NCI-H524 treated with DMSO at 0.1 percent for 48 hours (cell line): ENCODE results near the gene WDR62.
A peak's percentile ranks its signal among the peaks of the same experiment; 100 is the strongest.
"Not testable (repeated sequence)": the region's sequence is repeated elsewhere in the genome, so short reads cannot be mapped to it uniquely, and the experiment has no call there.

Experiments used
- DNase-seq: peaks from one replicate; lab custom pipeline; 2025; lab: John Stamatoyannopoulos, UW

The WDR62 gene

DNA sequence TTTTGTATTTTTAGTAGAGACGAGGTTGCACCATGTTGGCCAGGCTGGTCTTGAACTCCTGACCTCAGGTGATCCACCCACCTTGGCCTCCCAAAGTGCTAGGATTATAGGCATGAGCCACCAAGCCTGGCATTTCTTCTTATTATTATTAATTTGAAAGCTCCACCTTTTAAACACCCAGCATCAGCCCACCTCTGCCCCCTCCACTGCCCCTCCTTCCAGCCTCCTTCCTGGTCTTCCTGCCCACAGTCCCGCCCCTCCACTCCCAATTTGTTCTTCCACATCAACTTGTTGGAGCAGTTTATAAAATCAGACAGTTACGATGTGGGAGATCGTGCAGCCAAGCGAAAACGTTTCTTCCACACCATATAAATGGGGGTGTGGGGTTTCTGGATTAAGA is 14.2 kb upstream of the WDR62 start:
- no peak for DNase-seq

DNA sequence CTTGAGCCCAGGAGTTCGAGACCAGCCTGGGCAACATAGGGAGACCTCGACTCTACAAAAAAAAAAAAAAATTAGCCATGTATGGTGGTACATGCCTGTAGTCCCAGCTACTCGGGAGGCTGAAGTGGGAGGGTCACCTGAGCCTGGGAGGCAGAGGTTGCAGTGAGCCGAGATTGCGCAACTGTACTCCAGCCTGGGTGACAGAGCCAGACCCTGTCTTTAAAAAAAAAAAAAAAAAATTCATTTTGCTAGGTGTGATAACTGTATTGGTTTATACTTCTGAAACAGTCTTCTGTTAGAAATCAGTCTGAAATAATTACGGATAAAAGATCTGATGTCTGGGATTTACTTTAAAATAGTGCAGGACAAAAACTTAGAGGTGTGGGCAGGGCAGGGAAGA is 13.6 kb upstream of the WDR62 start:
- not testable (repeated sequence) for DNase-seq

DNA sequence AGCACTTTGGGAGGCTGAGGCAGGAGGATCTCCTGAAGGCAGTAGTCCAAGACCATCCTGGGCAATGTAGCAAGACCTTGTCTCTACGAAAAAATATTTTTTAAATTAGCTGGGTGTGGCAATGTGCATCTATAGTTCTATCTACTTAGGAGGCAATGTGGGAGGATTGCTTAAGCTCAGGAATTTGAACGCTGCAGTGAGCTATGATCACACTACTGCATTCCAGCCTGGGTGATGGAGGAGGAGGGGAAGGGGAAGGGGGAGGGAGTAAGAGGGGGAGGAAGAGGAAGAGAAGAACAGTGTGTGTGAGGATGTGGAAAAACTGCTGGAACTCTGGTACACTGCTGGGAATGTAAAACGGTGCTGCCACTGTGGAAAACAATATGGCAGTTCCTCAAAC is 12.9 kb upstream of the WDR62 start:
- DNase-seq: no peak

DNA sequence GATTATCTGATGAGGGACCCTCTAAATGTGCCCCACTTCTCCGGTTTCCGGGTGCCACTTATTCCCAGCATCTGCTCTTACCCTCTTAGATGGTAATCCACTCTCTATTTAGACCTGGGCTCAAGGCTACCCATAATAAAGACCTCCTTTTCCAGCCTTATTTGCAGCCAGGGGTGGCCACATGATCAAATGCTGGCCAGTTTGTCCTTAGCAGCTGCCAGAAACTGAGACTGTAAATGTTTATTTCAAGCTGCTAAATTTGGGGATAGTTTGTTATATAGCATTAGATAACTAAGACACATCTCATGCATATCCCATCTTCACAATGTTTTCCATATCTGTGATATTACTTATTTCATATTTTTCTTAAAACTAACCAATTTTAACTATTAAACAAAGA is 10.7 kb upstream of the WDR62 start:
- DNase-seq: no peak

DNA sequence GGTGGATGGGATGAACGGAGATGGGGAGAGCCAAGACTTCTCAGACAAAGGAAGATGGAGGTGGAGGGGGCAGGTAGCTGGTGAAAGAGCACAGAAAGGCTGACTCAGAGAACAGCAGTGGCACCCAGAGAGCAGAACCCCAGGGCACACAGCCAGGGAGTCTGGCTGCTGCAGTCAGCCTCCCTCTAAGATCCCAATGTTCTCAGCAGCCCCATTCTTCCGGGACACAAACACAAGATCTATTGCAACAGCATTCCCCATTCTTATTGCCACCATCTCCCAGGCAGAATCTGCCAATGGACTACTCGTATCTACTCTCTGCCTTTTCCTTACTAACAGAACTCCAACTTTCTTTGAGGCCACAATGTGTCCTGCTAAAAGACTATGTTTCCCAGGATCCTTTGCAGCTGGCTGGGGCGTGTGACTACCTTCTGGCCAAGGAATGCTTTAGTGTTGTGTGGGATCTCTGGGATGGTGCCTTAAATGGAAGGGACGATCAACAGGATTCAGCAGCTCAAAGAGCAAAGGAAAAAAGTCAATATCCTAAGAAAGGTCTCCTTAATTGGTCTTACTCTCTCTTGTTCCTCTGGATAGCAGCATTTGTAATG is 8.2 kb upstream of the WDR62 start:
- DNase-seq: no peak

DNA sequence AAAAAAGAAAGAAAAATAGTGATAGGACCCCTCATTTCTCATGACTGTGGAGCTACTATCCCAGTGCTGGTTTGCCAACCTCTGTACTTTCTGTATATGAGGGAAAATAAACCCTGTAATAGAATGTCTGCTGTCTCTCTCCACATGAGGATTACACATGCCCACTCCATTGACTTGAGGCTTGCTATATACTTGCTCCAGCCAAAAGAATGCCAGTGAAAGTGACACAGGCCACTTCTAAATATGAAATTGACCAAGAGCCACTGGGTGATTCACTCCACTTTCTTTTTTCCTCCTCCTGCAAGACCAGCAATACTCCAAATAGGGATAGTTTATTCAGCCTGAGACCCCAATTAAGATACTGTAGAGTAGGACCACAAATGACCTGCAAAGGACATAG is 6.9 kb upstream of the WDR62 start:
- DNase-seq: no peak

DNA sequence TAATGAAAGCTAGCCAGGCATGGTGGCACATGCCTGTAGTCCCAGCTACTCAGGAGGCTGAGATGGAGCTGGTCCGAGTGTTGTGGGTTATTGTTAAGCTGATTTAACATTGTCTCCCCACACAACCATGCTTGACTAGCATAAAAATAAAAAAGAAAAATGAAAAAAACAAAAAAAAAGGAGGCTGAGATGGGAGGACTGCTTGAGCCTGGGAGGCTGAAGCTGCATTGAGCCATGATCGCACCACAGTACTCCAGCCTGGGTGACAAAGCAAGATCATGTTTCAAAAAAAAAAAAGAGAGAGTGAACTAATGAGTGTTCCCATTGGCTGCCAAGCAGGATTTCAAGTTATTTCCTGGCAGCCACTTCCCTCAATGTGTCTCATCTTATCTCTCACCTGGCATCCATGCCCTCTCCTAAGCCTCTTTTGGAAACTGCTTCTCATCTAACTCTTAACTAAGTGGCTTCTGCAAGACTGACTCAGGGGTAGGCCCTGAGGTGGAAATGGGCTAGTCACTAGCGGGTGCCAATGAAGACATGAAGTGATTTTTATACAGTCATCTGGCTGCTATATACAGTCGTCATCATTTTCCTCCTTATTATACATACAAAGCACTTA is 5.5 kb upstream of the WDR62 start:
- DNase-seq: no peak

DNA sequence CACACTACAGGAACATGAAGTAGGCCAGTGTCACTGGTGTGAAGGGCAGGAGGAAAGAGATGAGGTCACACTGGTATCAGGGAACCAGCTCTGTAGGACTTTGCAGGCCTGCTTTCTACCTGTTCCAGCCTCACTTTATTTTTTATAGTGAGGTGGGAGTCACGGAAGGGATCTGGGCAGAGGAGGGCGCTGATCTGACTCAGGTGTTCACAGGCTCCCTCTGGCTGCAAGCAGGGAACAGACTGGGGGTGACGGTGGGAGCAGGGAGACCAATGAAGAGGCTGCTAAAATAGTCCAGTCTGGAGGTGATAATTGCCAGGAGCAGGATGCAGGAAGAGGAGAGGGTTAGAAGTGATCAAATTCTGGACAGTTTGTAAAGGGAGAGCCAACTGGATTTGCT is 3.5 kb upstream of the WDR62 start:
- DNase-seq: no peak

DNA sequence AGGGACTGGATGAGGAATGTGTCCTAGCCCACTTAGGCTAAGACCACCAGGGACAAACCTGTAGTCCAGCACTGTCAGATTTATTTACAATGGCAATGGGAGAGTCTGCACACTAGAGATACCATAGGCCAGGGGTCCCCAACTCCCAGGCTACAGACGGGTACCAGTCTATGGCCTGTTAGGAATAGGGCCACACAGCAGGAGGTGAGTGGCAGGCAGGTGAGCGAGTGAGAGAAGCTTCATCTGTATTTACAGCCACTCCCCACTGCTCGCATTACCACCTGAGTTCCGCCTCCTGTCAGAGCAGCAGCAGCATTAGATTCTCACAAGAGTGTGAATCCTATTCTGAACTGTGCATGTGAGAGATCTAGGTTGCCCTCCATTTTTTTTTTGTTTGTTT is 3.1 kb upstream of the WDR62 start:
- DNase-seq: no peak

DNA sequence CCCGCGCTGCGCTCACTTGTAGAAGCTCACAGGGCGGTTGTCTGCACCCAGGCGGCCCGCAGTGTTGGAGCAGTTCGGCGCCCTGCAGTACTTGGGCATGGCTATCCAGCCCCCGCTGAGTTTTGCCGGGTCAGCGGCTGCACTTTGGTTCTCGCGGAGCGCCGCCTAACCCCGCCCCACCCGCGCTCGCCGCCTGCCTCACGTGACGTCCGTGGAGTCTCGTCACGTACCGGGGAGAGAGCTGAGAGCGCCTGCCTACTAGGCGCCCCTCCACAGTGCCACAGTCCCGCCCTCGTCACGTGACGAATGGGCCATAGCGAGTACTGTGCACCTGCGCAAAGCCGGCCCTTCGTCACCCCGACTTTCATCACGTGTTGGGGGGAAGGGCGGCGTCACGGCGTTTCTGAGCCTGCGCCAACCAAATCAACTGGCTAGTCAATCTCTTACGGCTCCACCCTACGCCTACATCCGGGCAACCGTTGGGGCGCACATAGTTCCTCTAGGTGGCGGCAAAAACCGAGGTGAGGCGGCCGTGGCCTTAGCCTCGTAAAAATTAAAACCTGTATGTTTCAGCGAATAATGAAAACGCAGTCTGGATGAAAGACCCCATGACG is 471 bp upstream of the WDR62 start, which contains the start of gene THAP8:
Gene THAP8 (minus strand): TSS at position 167 of the 614 bp plus-strand sequence. CDS start 68 bp downstream, at position 99.
- DNase-seq: peak; percentile 98

DNA sequence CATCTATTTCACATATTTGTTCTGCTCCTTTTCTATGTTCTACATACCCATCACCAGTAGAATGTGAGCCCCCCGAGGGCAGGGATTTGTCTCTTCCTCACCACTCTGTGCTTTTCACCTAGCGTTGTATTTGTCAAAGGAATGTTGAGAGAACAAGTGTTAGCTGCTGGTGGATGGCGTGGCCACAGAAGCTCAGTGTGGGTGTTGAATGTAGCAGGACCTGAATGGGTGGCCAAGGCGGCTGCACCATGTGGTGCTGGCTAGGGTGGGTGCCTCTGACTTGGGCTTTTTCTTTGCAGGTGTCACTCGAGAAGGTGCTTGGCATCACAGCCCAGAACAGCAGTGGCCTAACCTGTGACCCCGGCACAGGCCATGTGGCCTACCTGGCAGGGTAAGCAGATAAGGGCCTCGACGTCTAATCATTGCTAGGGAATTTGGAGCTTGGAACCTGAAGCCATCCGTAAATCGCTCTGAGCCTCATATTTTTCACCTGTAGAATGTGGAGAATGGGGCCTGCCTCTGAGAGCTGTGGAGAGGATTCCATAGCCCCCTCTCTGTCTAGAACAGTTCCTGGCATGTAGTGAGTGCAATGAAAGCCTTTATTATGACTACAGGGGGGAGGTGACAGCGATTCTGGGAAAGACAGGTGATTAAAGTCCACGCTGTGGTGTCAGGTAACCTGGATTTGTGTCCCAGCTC is 3.9 kb downstream of the WDR62 start:
- DNase-seq: no peak

DNA sequence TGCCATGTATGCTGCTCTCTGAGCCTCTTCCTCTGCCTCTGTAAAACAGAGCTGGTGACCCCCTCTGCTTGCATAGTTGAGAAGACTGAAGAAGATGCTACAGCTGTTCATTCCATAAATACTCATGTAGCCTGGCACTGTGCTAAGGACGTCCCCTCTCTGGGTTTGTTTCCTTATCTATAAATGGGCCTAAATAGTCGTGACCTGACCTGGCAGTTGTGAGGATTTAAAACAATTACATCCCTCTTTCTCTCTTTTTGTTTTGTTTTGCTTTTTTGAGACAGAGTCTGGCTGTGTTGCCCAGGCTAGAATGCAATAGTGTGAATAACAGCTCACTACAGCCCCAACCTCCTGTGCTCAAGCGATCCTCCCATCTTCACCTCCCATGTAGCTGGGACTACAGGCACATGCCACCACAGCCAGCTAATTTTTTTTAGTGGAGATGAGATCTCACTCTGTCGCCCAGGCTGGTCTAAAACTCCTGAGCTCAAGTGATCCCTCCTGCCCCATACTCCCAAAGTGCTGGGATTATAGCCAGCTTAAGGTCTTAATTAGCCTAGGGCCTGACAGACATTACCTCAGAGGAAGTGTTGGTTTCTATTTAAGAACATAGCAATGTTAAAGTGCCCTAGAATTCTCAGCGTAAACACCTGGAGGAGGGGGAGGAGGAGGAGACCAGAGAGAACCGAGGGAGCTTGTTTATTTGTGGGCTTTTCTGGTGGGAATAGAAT is 4.6 kb downstream of the WDR62 start:
- no peak for DNase-seq

DNA sequence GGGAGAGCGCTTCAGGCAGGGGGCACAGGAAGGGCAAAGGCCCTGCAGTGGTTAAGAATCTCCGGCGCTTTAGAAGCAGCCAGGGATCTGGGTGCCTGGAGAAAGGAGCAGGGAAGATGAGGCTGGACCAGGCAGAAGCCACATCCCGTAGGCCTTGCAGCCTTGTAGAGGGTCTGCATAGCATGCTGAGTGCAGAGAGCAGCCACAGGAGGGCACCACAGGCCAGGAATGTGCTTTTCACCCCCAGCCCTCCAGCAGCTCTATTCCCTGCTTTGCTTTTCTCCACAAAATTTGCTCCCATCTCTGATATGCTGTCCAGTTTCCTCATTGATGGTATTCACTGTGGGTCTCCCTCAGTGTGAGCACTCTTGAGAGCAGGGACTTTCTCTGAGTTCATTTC is 5.7 kb downstream of the WDR62 start:
- no peak for DNase-seq

DNA sequence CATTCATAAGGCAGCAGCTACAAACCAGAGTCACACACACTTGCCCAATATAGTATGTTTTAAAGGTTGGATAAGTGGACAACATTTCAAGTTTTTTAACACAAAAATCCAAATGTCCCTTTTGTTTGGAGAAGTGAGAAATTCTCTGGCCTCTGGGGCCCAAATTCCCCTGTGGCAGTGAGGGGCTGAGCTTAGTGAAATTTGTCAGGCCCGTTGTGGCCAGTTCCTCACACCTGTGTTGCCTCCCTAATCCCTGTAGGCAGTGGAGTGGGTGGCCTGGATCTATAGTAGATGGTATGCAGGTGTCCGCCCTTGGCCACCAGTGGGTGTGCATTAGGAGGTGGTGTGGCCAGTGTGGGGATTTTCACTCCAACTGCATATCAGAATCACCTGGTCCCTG is 6.7 kb downstream of the WDR62 start:
- no peak for DNase-seq

DNA sequence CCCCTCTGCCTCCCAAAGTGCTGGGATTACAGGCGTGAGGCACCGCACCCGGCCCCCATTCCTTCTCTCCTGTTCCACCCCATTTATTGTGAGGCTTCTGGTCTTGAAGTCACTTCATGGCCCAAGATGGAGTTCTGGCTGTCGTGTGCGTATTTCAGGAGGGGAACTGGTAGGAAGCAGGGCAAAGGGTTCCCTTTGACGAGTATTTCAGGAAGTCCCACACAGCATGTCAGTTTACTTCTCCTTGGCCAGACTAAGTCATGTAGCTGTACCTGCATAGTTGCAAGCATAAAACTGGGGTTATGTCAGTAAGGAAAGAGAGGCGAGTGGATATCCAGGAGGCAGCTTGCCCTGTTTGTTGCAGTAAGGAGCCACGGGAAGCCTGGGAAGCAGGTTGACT is 10.1 kb downstream of the WDR62 start:
- no peak for DNase-seq

DNA sequence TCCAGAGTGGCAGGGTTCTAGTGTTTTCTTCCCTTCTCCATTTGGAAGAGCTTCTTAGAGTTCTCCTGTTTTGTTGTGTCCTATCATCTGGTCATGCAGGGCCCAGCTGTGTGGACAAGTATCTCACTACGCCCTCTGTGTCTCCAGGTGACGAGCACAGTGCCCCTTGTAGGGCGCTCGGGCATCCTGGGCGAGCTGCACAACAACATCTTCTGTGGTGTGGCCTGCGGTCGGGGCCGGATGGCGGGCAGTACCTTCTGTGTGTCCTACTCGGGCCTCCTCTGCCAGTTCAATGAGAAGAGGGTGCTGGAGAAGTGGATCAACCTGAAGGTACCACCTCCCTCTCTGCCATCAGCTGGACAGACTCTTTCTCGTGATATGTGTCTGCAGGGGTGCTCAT is 13.0 kb downstream of the WDR62 start:
- no peak for DNase-seq

DNA sequence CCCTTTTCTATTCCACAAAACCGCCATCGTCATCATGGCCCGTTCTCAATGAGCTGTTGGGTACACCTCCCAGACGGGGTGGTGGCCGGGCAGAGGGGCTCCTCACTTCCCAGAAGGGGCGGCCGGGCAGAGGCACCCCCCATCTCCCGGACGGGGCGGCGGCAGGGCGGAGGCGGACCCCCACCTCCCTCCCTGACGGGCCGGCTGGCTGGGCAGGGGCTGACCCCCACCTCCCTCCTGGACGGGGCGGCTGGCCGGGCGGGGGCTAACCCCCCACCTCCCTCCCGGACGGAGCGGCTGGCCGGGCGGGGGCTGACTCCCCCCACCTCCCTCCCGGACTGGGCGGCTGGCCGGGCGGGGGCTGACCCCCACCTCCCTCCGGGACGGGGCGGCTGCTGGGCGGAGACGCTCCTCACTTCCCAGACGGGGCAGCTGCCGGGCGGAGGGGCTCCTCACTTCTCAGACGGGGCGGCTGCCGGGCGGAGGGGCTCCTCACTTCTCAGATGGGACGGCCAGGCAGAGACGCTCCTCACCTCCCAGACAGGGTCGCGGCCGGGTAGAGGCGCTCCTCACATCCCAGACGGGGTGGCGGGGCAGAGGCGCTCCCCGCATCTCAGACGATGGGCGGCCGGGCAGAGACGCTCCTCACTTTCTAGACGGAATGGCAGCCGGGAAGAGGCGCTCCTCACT is 14.3 kb downstream of the WDR62 start:
- not testable (repeated sequence) for DNase-seq

DNA sequence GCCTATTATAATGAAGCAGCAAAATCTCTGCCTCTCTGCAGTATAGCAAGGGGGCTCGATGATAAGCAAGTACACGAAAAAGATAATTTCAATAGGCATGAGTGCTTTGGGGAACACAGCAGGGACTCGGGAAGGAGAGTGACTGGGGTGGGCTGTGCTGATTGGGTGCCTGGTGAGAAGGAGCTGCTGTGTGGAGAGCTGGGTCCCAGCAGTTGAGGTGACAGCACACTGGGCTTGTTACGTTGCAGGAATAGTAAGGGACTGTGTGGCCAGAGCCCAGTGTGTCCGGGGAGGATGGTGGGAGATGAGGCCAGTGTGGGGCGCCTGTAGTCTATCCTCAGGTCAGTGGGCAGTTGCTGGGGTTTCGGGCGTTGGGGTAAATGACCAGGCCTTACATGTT is 17.4 kb downstream of the WDR62 start:
- no peak for DNase-seq

DNA sequence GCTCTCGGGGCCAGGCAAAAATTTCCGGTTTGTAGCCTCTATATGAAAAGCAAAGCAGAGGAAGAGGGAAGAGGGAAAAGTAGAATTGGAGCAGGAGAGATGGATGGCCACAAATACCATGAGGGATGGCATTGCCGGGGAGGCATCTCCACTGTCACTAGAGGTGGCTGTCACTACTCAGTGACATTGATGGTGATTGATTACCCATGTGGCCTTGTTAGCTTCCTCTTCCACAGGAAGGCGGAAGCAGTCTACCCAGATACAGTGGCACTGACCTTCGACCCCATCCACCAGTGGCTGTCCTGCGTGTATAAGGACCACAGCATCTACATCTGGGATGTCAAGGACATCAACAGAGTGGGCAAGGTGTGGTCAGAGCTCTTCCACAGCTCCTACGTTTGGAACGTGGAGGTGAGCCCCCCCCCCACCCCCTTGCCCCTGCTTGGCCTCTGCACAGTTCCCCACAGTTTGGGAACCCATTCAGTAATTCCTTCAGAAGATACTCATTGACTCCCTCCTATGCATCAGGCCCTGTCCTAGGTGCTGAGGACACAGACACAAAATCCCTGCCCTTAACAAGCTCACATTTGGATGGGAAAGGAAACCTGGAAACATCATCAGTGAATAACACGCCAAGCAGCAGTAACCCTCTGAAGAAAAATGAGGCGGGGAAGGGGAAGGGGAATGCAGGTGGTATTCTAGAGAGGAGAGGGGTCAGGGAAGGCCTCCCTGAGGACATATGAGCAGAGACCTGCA is 18.6 kb downstream of the WDR62 start:
- no peak for DNase-seq

DNA sequence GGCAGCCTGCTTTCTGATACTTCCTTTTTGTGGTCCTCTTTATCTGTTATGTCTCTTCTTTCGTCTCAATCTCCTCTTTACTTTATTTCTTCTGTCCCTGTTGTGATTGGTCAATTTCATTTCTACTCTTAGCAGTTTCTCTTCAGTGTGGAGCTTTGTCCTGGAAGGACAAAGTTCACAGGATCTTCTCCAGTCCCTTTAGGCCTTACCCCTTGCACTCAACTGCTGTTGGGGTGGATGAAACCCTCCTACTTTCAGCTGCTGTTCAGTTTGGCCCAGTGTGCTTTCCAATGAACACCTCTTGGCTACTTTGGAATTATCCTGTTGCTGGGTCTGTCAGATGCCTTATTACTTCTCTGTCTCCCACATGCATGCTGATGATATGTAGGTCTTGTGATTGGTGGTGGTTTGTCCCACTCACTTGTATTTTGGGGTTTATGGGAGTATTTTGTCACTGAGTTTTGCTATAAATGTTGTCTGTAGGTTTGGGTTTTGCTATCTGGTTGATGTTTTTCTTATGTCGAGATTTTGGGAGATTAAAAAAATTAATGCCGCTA is 24.8 kb downstream of the WDR62 start:
- DNase-seq: no peak

DNA sequence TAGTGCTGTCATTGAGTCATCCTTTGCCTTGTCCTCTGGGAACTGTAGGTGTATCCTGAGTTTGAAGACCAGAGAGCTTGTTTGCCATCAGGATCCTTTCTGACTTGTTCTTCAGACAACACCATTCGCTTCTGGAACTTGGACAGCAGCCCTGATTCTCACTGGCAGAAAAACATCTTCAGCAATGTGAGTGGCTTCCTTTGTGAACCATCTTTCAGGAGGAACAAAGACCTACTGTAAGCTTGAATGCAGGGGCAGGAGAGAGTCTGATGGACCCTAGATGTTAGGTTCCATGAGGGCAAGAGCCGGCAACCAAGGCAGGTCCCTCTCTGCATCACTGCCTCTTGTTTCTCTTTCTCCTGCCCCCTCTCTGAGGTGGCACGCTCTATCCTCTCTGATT is 26.7 kb downstream of the WDR62 start:
- no peak for DNase-seq
